Body of pancreas (tissue), 4 donors: Measurements from ENCODE around the gene IBA57.

Experiments
- CTCF ChIP-seq, 7 experiments: fragments of 450-650 bp in 4 of 7; fragments of 200-600 bp in 3 of 7; sonication (generic) in 3 of 7; IDR thresholded peaks; one replicate each; pipeline ENCODE4 v1.5.1; 2016 to 2019; ENCODE audit warnings: antibody characterized with exemption in 7 of 7
- POLR2A ChIP-seq, 3 donors: fragments of 450-650 bp; IDR thresholded peaks; one replicate each; pipeline ENCODE4 v1.6.1; 2016; ENCODE audit warnings: antibody characterized with exemption in 3 of 3, mild to moderate bottlenecking in 2 of 3

DNA sequence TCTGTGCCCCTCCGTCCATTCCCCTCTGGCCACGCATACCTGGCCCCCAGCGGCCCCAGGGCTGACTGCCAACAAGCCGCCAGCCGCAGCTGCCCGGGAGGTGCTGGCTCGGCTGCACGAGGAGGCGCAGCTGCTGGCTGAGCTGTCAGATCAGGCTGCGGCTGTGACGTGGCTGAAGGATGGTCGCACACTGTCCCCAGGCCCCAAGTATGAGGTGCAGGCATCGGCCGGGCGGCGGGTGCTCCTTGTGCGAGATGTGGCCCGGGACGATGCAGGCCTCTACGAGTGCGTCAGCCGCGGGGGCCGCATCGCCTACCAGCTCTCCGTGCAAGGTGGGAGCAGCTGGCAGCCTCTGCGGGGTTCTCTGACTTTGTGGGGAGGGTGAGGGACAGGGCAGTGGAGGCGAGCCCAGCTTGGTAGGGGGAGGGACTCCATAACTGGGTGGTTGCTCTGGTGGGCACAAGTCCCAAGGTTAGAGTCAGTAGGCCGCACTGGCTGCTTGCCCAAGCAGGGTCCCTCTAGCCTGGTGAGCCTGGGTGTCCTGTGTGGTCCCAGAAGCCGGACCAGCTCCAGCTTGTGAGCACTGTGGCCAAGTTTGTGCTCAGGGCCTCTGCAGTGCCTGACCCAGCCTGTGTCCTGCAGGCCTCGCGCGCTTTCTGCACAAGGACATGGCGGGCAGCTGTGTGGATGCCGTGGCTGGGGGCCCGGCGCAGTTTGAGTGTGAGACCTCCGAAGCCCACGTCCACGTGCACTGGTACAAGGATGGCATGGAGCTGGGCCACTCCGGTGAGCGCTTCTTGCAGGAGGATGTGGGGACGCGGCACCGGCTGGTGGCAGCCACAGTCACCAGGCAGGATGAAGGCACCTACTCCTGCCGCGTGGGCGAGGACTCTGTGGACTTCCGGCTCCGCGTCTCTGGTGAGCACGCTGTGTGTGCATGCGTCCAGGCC lies 51.0 kb downstream of the IBA57 start:
- no peak for TF ChIP-seq POLR2A (IDR thresholded peaks at IDR 0.05)
- TF ChIP-seq CTCF (IDR thresholded peaks at IDR 0.05): no peak
